HUES6 (cell line): ENCODE data around the gene OSBPL10.
"Not testable (repeated sequence)": the region's sequence is repeated elsewhere in the genome, so short reads cannot be mapped to it uniquely, and the experiment has no call there.

ENCODE experiments used
- H3K27ac ChIP-seq: 2 replicates; pipeline ENCODE4 v1.7.0; 2013; ENCODE audit warnings: low read depth, mild to moderate bottlenecking, low read length, inconsistent platforms
- H3K27me3 ChIP-seq: 2 replicates; pipeline ENCODE4 v1.6.1; 2013; ENCODE audit warnings: low read length; ENCODE audit not compliant: control insufficient read depth, insufficient read depth
- H3K36me3 ChIP-seq: 2 replicates; pipeline ENCODE4 v1.6.1; 2013; ENCODE audit warnings: low read length; ENCODE audit not compliant: control insufficient read depth, insufficient read depth
- H3K4me1 ChIP-seq: 2 replicates; pipeline ENCODE4 v1.6.1; 2013; ENCODE audit warnings: low read length; ENCODE audit not compliant: control insufficient read depth, insufficient read depth
- H3K4me3 ChIP-seq: 2 replicates; pipeline ENCODE4 v1.5.1; 2013; ENCODE audit warnings: low read depth, low read length
- H3K9ac ChIP-seq: one replicate; pipeline ENCODE4 v1.6.1; 2013; ENCODE audit warnings: mild to moderate bottlenecking, low read length
- H3K9me3 ChIP-seq: 2 replicates; pipeline ENCODE4 v1.6.1; 2013; ENCODE audit warnings: low read depth, low read length; ENCODE audit not compliant: control insufficient read depth, insufficient read depth

The OSBPL10 gene

DNA sequence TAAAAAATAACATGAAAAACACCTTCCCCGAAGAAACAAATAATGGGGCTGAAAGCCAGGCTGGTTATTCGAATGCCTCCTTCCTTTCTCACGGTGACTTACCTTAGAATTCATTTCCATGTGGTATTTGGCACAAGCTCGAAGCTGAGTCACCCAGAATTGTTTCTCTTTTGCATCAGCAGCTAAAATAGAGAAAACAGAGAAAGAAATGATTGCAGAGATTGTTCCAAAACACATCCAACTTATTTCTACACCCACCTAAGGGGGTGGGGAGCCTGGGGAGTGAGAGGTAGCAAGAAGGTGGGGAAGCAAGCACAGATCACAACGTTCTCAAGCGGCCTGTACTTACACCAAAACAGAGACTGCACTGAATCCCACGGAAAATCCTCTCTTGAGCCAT lies 104.7 kb downstream of the OSBPL10 start:
- H3K36me3 ChIP-seq, result no peaks in the 10 kb centered on the region; the same call in 1 of the 2 replicates
- no peak overlapping the region; the same call in 1 of the 2 replicates for H3K27ac ChIP-seq
- no peaks in the 10 kb centered on the region for H3K27me3 ChIP-seq
- no peak overlapping the region for H3K9ac ChIP-seq
- H3K4me3 ChIP-seq, result no peak overlapping the region
- H3K9me3 ChIP-seq, result no peaks in the 10 kb centered on the region
- H3K4me1 ChIP-seq, result peaks cover 12% of the 10 kb centered on the region

DNA sequence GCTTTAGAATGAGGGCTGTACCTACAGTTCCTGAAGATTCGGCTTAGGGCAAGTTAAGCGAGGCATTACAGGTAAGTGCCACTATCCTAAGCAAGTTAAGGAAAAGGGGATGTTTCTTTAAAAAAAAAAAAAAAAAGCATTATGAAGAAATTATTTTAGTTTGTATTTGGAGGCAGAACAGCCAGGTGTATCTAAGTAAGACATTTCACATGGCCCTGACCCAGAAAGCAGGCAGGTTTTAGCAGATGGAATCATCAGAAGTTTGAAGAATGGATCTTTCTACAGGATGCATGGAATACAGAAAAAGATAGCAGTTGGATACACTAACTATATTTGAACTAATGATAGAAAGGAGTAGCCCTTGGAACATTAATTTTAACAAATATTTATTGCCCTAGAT lies 105.6 kb downstream of the OSBPL10 start:
- no peaks in the 10 kb centered on the region for H3K9me3 ChIP-seq
- H3K27ac ChIP-seq, result no peak overlapping the region
- peaks cover 12% of the 10 kb centered on the region for H3K4me1 ChIP-seq
- H3K9ac ChIP-seq, result no peak overlapping the region
- no peaks in the 10 kb centered on the region for H3K27me3 ChIP-seq
- H3K36me3 ChIP-seq, result no peaks in the 10 kb centered on the region; the same call in 1 of the 2 replicates
- no peak overlapping the region for H3K4me3 ChIP-seq

DNA sequence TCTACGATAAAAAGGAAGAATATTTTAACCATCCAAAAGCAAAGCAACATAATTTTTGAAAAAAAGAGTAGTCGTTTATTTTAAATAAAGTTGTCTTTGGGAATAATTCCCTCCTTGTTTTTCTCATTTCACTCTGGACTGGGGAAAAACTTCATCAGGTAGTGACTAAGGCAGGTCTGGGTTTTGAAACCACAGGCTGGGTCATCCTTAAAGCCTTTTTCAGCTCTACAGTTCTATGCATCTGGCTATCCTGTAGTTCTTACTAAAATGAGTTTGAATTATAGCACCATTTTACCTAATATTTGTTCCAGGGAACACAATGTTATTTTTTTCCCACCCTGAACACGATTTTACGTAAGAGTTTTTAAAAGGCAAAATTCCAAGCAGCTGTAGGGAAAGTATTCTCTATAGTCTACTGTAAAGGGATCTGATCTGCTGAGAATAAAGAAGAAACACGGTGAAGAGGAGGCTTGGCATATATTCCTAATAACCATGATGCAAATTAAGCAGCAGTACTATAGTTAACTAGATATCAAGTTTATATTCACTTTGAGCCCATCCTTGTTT lies 107.7 kb downstream of the OSBPL10 start:
- peaks cover 2% of the 10 kb centered on the region; the same call in 1 of the 2 replicates for H3K36me3 ChIP-seq
- H3K4me3 ChIP-seq, result no peak overlapping the region
- H3K9ac ChIP-seq, result no peak overlapping the region
- no peak overlapping the region for H3K27ac ChIP-seq
- H3K27me3 ChIP-seq, result no peaks in the 10 kb centered on the region
- H3K4me1 ChIP-seq, result peaks cover 12% of the 10 kb centered on the region
- no peaks in the 10 kb centered on the region for H3K9me3 ChIP-seq

DNA sequence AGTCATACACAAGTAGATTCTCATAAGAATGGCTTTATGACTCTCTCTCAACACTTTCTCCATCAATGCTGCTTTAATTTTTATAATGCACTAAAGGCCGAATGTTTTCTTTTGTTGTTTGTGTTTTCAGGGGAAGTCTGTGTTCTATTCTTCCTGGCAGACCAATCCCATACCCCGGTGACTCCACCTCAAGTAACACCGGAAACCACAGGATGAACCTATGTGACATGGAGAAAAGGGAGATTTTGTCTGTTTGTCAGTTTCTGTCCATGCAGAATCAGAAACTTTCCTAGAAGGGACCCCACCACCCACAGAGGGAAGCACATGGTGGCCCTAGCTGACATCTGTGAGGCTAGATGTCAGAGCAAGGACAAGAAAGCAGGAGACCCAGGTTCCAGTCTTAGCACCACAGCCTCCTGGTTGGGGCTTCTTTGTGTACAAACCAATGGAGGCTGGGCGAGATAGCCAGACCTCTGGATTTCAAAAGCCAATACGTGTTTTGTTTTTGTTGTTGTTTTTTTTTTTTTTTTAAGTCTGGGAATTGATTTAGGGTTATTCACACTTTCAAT lies 109.0 kb downstream of the OSBPL10 start:
- Histone ChIP-seq H3K4me1 (peaks cover 11% of the 10 kb centered on the region), H3K27ac (no peak overlapping the region), H3K9ac (no peak overlapping the region)

DNA sequence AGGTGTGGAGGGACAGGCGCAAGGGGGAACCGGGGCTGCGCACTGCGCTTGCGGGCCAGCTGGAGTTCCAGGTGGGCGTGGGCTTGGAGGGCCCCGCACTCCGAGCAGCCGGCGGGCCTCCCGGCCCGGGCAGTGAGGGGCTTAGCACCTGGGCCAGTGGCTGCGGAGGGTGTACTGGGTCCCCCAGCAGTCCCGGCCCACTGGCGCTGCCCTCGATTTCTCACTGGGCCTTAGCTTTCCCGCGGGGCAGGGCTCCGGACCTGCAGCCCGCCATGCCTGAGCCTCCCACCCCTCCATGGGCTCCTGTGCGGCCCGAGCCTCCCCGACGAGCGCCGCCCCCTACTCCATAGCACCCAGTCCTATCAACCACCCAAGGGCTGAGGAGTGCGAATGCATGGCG lies 111.0 kb downstream of the OSBPL10 start:
- not testable (repeated sequence) for H3K27me3 ChIP-seq, H3K9ac ChIP-seq, H3K4me1 ChIP-seq, H3K9me3 ChIP-seq, H3K27ac ChIP-seq, H3K36me3 ChIP-seq, H3K4me3 ChIP-seq

More for the DNA sequence above, 109.0 kb downstream of the OSBPL10 start:
- H3K4me3 ChIP-seq, result no peak overlapping the region
- no peaks in the 10 kb centered on the region for H3K9me3 ChIP-seq
- H3K36me3 ChIP-seq, result peaks cover 2% of the 10 kb centered on the region; the same call in 1 of the 2 replicates
- H3K27me3 ChIP-seq, result no peaks in the 10 kb centered on the region

DNA sequence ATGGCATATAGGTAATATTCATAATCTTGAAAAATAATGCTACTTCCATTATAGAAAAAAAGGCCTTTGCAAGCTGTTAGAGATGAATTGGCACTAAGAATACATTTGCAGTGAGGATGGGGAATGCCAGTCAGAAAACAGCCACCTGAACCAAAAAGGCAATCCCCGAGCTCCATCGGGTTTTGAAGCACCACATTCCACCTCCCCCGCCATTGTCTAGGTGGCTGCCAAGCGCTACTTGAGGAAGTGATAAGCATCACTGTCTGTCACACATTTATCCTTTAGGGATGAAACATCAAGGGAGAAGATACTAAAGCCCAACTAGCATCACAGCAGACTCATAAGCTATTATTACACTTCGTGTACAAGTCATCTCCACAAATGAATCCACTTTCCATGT lies 112.8 kb downstream of the OSBPL10 start:
- H3K36me3 ChIP-seq, result peaks cover 2% of the 10 kb centered on the region; the same call in 1 of the 2 replicates
- no peak overlapping the region for H3K9ac ChIP-seq
- no peak overlapping the region for H3K4me3 ChIP-seq

DNA sequence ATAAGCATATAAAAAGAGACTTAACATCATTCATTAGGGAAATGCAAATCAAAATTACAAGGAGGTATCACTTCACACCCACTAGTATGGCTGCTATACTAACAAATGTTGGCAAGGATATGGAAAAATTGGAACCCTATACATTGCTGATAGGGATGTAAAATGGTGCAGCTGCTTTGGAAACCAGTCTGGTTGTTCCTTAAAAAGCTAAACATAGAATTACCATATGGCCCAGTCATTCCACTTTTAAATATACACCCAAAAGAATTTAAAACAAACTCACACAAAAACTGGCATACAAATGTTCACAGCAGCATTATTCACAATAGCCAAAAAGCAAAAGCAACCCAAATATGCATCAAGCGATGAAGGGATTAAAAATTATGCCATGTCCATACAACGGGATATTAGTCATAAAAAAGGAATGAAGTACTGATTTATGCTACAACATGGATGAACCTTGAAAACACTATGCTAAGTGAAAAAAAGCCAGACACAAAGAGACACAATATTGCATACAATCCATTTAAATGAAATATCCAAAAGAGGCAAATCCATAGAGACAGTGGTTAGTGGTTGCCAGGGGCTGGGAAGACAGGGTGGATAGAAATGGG lies 118.3 kb downstream of the OSBPL10 start:
- Histone ChIP-seq H3K36me3 (no peaks in the 10 kb centered on the region; the same call in 1 of the 2 replicates), H3K4me3 (no peak overlapping the region), H3K4me1 (no peaks in the 10 kb centered on the region), H3K9ac (no peak overlapping the region), H3K9me3 (no peaks in the 10 kb centered on the region), H3K27ac (no peak overlapping the region), H3K27me3 (no peaks in the 10 kb centered on the region)

More for the DNA sequence above, 112.8 kb downstream of the OSBPL10 start:
- H3K4me1 ChIP-seq, result no peaks in the 10 kb centered on the region
- H3K27me3 ChIP-seq, result no peaks in the 10 kb centered on the region
- no peaks in the 10 kb centered on the region for H3K9me3 ChIP-seq
- H3K27ac ChIP-seq, result no peak overlapping the region

DNA sequence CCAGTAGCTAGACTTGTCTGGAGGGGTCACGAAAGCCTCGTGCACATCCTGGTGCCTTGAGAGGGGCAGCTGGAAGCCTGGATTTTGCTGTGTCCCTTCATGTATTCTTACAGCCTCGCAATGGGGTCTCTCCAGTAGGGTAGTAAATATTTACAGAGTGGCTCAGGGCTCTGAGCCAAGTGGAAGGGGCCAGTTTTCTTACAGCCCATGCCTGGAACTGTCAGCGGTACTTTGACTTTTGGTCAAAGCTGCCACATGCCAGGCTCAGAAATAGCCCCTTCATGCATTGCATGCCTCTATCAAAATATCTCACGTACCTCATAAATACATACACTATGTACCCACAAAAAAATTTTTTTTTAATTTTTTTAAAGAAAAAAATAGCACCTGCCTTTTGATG lies 119.2 kb downstream of the OSBPL10 start:
- Histone ChIP-seq H3K36me3 (no peaks in the 10 kb centered on the region; the same call in 1 of the 2 replicates), H3K9ac (no peak overlapping the region), H3K4me3 (no peak overlapping the region), H3K27ac (no peak overlapping the region), H3K4me1 (no peaks in the 10 kb centered on the region), H3K27me3 (no peaks in the 10 kb centered on the region), H3K9me3 (no peaks in the 10 kb centered on the region)

DNA sequence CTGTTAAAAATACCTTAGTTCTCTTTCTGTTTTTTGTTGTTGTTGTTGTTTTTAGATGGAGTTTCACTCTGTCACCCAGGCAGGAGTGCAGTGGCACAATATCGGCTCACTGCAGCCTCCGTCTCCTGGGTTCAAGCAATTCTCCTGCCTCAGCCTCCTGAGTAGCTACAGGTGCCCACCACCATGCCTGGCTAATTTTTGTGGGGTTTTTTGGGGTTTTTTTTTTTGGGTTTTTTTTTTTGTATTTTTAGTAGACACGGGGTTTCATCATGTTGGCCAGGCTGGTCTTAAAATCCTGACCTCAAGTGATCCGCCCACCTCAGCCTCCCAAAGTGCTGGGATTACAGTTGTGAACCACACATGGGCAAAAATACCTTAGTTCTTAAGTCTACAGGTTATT lies 120.4 kb downstream of the OSBPL10 start:
- H3K9ac ChIP-seq, H3K9me3 ChIP-seq, H3K36me3 ChIP-seq, H3K4me3 ChIP-seq, H3K4me1 ChIP-seq, H3K27ac ChIP-seq, H3K27me3 ChIP-seq: not testable (repeated sequence)

DNA sequence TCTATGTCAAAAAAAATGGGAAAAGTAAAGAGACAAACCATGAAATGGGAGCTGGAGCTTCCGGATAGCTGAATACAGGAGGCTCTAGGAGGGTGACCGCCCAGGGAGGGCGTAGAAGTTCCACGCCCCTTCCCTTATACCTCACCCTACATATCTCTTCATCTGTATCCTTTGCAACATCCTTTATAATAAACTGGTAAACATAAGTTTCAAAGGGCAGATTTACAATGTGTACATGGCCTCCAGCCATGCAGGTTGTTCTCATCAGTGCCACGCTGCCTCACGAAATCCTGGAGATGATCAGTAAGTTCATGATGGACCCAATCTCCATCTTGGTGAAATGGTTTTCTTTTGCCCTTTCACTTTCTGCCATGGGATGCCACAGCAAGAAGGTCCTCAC lies 121.8 kb downstream of the OSBPL10 start:
- H3K9ac ChIP-seq, result no peak overlapping the region
- no peak overlapping the region for H3K27ac ChIP-seq
- H3K36me3 ChIP-seq, result no peaks in the 10 kb centered on the region; the same call in 1 of the 2 replicates
- H3K4me1 ChIP-seq, result no peaks in the 10 kb centered on the region
- H3K4me3 ChIP-seq, result no peak overlapping the region
- no peaks in the 10 kb centered on the region for H3K9me3 ChIP-seq
- H3K27me3 ChIP-seq, result no peaks in the 10 kb centered on the region

DNA sequence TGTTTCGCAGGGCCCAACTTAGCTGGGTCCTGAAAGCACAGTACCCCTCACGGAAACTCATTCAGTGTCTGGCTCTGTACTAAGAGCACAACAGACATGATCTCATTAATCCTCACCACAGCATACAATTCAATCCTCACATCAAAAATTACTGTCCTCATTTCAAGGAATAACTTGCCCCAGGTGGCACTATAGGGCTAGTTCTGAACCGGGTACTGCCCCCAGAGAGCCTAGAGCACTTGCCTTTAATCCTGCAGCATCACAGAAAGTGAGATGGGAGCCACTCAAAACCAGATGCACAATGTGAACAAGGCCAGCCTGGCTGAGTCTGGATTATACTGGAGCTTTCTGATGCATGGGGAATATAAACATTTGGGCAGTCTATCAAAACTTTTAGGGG lies 122.6 kb downstream of the OSBPL10 start:
- Histone ChIP-seq H3K9ac (no peak overlapping the region), H3K9me3 (no peaks in the 10 kb centered on the region), H3K4me3 (no peak overlapping the region), H3K27me3 (no peaks in the 10 kb centered on the region), H3K4me1 (no peaks in the 10 kb centered on the region), H3K27ac (no peak overlapping the region), H3K36me3 (no peaks in the 10 kb centered on the region; the same call in 1 of the 2 replicates)
